ENCODE data around the gene ATP8A1.
A peak's percentile ranks its signal among the peaks of the same experiment; 100 is the strongest.

ATP8A1 gene

DNA sequence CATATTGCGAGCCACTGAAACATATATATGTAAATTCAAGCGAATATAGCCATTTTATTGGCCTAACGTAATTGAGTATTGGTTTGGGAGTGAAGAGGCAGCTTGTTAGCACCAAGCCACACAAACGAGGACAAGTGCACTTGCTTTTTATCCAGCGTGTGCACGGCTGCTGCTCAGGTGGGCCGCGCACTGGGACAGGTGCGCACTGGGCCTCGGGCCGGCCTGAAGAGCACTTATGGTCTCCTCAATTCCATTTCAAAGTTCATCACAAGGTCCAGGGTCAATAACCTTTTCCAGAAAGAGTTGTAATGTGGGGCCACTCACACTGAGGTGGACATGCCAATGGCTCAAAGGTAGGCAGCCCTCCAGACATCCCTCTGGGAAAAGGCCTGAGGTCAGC is 95.9 kb downstream of the ATP8A1 start:
- no peak for DNase-seq

DNA sequence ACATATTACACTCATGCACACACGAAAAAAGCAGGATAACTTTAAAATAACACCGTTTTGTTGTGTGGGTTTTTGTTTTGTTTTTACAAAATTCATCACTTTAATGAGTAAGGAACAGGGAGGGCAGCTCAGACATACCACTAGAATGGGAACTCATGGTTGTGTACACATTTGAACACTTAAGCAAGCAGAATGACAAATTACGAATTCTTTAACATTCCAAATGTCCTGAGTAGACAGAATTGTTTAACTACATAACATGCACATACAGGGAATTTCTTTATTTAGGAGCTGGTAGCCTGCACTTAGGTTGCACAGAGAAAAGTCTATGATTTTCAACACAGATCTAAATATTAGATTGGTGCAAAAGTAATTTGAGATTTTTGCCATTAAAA is 96.4 kb downstream of the ATP8A1 start:
- no peak for DNase-seq

DNA sequence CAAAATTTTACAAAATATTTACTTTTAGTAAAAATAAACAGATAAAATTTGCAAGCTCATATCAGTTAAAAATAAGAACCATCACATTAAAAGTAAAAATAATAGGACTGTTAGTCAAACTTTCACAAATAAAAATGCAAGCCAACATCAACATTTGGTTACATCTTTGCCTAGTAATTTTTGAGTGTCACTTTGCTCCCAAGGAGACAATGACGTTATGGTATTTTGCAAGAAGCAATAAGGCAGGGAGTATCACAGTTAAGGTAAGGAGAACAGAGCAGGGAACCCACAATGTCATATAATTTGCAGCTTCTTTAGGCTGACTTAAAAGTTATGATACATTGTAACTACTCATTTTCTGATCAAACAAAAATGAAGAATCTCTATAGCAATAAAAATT is 98.7 kb downstream of the ATP8A1 start:
- DNase-seq = no peak

DNA sequence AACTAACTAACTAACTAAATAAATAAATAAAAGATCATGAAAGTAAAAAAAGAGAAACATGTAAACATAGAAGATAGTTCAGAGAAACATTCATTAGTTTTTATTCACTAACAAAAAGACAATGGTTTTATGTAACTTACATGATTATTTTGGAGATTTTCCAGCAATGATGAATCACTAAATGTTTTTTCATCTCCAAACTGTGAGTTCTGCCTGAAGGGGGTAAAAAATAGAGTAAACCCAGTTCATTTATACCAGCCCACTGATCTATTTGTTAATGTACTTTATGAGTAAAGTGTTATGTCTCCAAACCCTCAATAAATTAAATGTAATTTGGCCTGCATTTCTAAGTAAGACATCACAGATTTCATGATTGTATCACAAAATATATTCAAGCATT is 101.1 kb downstream of the ATP8A1 start:
- DNase-seq = no peak

DNA sequence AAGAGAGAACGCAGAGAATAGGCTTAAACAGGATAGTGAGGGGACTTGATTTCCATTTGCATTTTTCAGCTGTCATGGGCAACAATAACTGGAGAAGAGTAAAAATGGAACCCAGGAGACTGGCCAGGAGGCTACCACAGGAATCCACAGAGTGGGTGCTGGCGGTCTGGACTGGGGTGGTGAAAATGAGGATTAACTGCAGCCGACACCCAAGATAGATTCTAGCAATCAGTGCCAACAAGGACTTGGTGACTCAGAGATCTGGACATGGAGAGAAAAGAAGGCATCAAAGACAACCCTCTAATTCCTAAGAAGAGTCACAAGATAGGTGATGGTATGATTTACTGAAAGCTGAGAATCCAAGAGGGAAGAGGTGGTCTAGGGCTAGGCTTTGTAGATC is 102.8 kb downstream of the ATP8A1 start:
- DNase-seq = no peak

DNA sequence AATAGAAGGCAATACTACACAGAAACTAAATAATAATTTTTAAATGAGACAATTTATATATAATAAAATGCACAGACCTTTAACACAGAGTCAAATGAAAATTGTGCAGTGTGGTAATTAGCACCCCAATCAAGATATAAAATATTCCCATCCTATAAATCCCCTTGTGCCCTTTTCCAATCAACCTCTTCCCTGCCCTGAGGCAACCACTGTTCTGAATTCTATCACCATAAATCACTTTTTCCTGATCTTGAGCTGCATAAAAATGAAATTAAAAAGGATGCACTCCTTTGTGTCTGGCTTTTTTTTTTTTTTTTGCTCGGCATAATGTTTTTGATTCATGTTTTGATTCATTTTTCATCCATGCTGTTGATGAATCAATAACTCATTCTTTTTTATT is 107.0 kb downstream of the ATP8A1 start:
- no peak for DNase-seq

DNA sequence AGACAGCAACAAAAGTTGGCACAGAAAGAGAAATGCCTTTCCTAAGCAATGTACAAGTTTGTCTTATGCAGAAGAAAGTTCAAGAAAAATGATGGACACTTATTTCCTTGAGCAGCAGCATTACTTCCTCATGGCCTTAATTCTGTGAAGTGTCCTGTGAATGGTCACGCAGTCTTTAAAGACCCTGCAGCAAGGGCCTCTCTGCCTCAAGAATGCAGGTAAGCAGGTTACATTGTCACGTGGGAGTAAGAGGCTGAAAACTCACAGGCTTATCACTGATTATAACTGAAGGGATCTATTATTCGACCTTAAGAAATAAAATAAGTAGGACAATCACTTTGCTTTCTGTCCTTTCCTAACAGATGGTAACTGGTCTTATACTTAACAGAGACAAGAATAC is 109.1 kb downstream of the ATP8A1 start:
- peak; percentile 63 for DNase-seq

DNA sequence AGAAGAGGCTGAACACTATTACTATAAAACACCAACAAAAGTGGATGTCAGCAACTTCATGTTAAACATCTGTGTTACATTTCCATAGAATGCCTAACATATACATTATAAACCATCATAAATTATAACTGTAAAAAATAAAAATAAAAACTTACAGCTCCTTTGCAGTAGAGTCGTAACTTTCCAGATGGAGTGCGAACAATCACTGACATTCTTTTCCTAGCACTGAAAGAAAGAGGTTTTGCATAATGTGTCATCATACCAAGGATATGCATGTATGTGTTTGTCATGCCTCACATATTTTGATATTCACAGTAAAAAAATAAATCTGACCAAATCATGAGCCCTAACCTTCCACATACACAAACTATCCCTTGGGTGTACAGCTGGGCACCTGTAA is 113.1 kb downstream of the ATP8A1 start:
- DNase-seq = no peak

DNA sequence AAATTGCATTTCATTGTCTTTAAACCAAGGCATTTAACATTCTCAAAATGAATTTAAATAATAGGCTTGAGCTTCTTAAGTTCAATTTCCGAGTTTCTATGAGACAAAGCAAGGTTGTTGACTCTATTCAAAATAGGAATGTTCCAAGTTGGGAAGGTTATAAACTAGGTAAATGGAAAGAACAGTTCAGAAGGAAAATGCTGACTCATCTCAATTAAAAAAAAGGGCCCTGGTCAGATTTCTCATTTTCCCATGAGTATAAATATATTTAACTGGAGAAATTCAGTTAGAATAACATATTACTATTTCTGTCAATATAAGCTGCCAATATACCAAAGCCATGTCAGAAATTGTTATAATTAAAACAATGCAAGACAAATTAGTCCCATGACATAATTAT is 113.8 kb downstream of the ATP8A1 start:
- no peak for DNase-seq

DNA sequence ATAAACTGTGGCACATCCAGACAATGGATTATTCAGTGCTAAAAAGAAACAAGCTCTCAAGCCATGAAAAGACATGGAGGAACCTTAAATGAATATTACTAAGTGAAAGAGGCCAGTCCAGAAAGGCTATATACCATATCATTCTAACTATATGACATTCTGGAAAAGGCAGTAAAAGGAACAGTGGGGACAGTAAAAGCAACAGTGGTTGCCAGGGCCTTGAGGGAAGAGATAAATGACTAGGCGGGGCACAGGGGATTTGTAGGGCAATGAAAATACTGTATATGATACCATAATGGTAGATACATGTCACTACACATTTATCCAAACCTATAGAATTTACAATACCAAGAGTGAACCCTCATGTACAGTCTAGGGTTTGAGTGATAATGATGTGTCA is 115.3 kb downstream of the ATP8A1 start:
- DNase-seq = no peak

DNA sequence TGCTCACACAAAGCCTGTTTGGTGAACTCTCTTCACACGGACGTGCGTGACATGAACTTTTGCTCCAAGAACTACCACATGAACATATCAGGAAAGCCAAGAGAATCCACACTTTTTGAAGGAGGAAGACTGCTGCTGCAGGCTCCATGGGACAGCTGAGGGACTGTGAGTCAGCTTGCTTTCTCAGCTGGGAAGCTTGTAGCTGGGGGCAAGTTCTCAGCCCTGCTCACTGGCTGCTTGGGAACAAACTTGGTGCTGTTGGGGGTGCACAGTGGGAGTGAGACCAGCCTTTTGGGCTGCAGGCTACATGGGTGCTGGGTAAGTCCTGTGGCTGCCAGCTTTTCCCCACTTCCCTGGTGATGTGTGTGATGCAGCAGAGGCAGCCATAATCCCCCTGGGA is 123.9 kb downstream of the ATP8A1 start:
- DNase-seq = no peak

DNA sequence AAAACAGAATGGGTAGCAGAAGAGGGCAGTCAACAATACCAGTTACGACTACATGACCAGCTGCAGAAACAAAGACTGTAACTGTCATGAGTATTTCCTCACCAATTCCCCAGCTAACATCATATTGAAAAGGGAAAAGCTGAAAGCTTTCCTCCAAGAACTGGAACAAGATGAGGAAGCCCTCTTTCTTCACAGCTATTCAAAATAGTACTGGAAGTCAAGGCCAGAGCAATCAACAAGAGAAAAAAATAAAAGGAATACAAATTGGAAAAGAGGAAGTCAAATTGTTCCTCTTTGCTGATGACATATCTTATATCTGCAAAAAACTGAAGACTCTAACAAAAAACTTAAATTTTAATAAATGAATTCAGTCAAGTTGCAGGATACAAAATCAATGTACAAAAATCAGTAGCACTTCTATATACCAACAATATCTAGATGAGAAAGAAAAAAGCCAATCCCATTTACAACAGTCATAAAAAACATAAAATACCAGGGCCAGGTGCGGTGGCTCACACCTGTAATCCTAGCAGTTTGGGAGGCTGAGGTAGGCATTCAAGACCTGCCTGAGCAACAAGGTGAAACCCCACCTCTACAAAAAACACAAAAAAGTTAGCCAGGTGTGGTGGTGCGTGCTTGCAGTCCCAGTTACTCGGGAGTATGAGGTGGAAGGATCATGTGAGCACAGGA is 125.4 kb downstream of the ATP8A1 start:
- DNase-seq = no peak

DNA sequence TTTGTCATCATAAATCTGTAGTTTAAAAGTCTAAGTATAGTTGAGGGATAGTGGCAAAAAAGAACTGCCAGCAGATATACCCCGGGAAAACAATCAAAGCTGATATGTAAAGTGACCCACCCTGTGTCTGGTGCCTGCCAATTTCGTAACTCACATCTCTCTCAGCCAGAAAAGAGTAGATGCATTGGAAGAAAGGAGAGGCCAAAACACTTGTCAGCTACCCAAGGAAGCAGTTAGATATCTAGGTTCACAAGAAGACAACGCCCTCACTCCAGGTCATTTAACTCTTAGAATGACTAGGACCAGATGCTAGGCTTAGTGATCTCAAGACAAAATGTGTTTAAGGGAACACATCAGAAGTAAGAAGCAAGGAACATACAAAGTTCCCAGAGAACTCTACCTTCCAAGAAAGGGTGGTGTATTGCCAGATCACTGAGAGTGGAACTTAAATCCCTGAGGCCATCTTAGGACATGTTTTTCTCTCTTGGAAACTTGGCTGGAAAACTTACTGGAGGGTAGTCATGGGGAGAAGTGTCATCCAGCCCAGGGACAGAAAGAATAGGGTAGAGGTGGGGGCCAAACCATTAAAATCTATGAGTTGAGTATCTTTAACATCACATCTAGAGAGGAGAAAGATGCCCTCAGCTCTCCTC is 133.7 kb downstream of the ATP8A1 start:
- no peak for DNase-seq

DNA sequence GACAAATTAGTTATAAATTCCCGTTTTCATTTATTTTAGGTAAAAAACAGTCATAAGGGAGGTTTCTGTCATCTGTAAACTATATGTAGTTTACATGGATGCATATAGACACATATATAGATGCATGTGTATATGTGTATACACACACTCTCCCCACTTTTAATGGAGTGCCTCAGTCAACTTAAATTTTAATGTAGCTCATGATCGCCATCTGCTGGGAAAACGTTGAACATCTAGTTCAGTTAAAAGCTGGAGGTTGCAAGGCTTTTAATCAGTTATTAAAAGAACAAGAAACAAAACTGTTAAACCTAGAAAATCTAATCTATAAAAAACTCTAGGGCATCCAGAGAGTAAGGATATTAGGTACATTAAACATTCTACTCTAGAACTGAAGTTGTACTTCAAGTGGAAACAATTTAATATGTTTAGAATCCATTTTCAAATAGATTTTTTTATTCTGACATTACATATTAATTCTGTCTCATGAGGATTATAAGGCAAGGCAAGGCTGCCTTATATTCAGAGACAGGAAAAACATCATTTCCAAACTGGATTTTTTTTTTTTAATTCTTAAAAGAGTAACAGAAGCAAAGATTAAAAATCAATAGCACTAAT is 137.0 kb downstream of the ATP8A1 start:
- no peak for DNase-seq

DNA sequence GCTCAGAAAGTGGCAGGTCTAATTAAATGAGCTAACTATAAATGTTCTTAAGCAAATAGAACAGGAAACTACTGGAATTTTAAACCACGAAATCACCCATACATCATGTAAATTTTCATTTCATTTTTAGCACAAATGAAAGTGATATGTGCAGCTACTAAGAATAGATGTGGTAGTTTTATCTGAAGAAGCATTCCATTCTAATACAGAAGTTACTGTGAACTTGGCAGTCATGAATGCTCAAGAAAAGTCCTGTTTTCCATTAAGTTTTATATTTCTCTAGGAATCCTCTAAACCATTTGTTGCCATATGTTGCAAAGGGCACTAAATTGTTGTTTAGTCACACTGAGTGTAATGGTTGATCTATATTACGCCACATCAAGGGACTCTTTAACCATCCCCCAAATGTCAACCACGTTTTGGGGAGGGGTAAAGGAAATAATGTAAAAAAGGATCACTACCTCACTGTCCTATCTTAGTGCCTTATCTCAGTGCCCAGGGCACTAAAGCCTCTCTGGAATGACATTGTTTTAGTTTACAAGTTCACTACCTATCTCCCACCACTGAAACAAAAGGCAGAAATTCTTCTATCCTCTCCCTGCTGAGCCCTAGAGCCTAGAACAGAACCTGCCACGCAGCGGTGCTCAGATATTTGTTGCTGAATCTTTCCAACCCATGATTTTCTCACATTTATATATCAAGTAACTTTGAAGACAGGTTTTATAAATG is 141.6 kb downstream of the ATP8A1 start:
- DNase-seq = no peak

DNA sequence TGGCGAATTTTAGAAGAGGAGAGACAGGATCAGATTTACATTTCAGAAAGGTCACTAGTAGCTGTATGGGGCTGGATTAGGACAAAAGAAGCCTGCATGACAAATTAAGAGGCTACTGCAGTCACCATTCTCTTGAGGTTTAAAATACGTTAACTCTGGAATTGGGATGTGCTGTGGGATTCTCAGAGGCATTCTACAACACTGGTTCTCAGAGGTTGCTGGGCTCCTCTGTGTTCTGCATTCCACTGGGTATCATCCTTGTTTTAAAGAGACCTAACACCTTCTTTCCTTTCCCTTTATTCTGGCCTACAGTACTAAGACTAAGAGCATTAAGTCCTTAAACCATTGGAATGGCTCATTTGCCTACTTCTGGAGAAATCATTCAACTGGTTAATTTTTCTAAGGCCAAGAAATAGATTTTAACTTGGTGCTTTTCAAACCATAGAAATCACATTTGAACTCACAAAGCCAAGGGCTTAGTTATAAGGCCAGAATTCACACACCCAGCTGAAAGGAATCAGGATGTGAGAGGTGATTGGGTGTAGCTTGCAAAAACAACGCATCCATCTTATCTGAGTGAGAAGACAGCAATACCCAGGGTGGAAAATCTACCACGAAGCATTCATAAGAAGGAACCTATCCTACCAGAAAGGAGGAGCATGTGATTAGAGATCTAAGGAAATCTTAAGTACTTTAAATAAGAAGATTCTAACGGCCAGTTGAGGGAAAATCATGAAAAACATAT is 143.0 kb downstream of the ATP8A1 start:
- DNase-seq = no peak

DNA sequence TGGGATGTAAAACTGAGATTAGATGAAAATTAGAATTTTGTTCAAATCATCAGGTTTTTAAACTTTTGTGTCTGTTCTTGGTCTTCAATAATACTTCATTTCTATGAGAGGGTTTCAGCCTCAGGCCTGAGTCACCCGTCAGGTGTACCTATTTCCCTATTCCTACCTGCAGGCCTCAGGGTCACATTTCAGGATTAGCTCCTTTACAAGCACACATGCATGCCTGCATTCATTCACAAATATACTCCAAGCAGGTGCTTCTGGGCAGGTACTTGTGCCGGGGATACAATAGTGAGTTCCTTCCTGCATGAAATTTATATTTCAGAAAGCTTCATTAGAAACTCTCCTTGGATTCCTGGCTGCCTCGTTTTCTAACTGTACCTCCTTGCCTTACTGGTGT is 144.7 kb downstream of the ATP8A1 start:
- no peak for DNase-seq

DNA sequence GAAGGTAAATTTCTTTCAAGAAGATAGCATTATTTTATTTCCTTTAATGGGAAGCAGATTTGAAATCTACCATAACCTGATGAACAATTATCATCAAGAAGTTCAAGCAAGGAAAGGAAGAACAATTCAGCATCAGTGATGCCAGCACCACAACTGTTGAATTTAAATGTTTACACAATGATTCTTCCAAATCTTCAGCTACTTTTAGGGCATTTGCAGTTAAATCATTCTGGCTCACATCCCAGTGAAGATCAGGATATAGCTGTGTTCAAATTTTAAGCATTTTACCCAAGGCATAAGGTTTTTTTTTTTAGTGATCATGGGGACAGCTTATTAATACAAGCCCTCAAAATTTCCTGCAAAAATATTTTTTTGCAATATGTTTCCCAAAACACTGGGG is 146.7 kb downstream of the ATP8A1 start:
- no peak for DNase-seq

DNA sequence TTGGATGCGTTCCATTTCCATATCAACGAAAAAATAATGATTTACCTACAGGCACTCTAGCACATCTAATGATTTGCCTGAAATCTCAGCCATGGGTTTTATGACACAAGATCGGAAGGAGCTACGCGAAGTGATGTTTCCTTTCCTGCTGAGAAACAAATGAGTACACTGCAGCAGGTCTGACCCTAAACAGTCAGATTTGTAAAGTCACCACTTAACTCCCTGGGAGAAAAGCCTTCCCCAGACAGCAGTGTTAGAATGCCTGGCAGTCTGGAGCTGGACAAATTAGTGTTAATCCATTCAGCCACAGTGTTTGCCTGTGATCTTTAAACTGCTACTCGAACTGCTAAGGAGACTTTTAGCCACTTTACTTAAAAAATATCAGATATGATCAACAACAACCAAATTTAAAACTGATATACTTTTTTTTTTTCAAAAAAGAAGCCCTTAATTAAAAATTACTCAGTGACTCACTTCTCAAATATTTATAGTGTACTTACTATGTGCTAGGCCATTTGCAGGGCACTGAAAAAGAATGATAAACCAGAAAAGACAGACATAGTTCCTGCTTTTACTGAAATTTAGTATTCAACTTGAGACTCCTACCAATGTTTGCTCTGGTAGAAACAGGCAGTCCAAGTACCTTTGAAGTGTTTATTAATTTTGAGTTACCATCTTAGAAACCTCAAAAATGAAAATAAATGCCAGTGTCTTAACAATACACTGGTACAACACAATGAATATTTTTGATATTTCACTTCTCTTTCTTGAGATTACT is 155.1 kb downstream of the ATP8A1 start:
- DNase-seq = peak; percentile 80

DNA sequence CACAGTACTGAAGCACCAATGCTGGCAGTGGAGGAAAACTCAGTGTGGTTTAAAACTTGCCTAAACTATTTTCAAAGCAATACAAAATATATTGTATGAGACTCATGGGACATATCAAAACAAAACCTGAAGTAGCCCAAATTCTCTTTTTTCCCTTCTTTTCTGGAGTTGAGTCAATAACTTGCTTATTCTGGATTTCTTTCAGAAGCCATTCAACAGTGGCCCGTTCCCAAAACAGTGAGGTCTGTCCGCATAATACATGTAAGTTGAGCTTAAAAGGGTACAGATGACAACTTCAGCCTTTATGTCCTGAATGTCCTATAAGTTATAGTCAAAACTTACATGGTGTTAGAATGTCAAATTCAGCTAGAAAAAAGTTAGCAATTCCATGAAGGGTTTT is 158.9 kb downstream of the ATP8A1 start:
- DNase-seq = no peak

DNA sequence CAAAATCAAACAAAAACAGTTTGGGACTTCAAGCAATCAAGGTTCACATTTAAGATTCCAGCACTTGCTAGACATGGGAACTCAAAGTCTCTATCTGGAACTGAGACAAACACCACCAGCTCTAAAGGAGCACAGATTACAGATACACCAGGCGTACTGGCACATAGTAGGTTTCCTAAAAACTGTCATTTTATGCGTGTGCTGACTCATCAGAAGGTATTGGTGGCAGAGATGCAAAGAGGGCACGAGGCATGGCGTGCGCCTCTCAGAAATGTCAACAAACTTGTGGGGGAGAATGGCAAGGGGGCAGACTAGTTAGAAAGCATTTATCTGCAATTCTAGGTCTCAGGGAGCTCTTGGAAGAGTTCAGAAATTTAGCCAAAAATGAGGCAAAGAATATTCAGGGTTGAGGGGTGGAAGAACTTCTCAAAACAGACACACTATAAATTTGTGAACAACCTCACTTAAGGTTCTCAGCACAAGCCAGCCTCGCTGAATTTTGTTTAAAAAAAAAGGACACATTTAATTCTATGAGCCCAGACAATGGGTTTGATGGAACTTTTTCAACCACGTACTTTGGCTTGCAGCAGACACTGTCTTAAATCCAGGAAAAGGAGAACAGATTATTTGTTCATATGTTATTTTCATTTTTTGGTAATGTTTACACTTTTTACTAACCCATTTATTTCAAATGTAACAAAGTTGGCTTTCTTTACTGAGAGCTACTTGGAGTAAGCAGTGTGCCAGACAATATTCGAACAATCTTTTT is 159.6 kb downstream of the ATP8A1 start:
- no peak for DNase-seq

DNA sequence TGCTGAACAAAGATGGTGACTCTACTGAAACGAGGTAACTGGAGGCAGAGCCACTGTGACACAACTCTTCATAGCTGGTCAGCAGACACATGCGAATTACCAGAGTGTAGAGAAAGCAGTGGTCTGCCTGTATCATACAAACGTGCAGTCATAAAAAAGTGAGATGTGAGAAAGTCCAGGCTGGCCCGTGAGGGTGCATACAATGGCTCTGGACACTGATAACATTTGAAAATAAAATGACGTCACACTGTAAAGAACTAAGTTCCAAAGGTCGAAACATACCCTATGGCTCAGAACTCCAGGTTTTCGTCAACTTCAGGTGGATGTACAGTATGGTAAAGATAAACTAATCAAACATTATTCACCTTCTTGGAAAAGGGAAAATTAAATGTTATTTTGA is 163.9 kb downstream of the ATP8A1 start:
- DNase-seq = no peak

Data from islet precursor cell (in vitro differentiated cells).